Liver (tissue), 3 donors: ENCODE measurements around the gene MAP3K19.

Source experiments
- CTCF ChIP-seq: fragments of 150-350 bp; IDR thresholded peaks from 2 replicates; pipeline ENCODE4 v1.5.1; 2017; ENCODE audit warnings: improper control_type of control experiment, low read depth, low read length; ENCODE audit not compliant: missing input control
- RXRA ChIP-seq, 2 donors: IDR thresholded peaks; 2 replicates each; pipeline ENCODE4 v1.6.1; 2017 to 2018; ENCODE audit warnings: antibody characterized with exemption in 2 of 2, mild to moderate bottlenecking in 1 of 2
- TAF1 ChIP-seq: conservative IDR thresholded peaks from 2 replicates; pipeline ENCODE4 v1.6.1; 2016; ENCODE audit warnings: antibody characterized with exemption, mild to moderate bottlenecking
- donor health status: healthy.
- donor health status: healthy.

- TF ChIP-seq CTCF (no peak), RXRA (IDR thresholded peaks at IDR 0.05) (no peak), TAF1 (no peak)
Measured at GRCh38 chr2:135002836-135003235, 44.4 kb downstream of the MAP3K19 start.
